ENCODE results near the gene SLC6A12. TPM values are rescaled to one million over a fixed set of nuclear protein-coding genes. Genes with fewer than 3 reads are reported as not detected.
A peak's percentile ranks its signal among the peaks of the same experiment; 100 is the strongest.

Gene SLC6A12
- total and polyA plus RNA-seq, 7 donors: 0.07 to 0.90 (median 0.30) TPM

GRCh38 chr12:225012-225411 is 11.1 kb upstream of the SLC6A12 start:
- ATAC-seq (no peak), DNase-seq (no peak)
- H3K9me3 ChIP-seq: no peaks in the 10 kb centered on the region
- H3K4me3 ChIP-seq: no peak overlapping the region
- H3K4me1 ChIP-seq: no peaks in the 10 kb centered on the region
- no peaks in the 10 kb centered on the region for H3K36me3 ChIP-seq (ENCODE audit: insufficient read depth in 1 of 2, low read depth in 1 of 2)
- WGBS, 3 donors: 87 to 93% (median 91%) methylated on average over 18 of the region's 18 CpGs
- TF ChIP-seq CTCF (IDR thresholded peaks at IDR 0.05): no peak
- intact Hi-C loops (cut with DNase I): no loop called here
- no peaks in the 10 kb centered on the region for H3K27me3 ChIP-seq (ENCODE audit: insufficient read depth in 3 of 3, low read length in 2 of 3)
- H3K27ac ChIP-seq: no peak overlapping the region

GRCh38 chr12:224330-224729 is 10.4 kb upstream of the SLC6A12 start:
- Histone ChIP-seq H3K4me3 (no peak overlapping the region), H3K27ac (no peak overlapping the region), H3K36me3 (ENCODE audit: insufficient read depth in 1 of 2, low read depth in 1 of 2) (no peaks in the 10 kb centered on the region), H3K9me3 (no peaks in the 10 kb centered on the region), H3K4me1 (no peaks in the 10 kb centered on the region), H3K27me3 (ENCODE audit: insufficient read depth in 3 of 3, low read length in 2 of 3) (no peaks in the 10 kb centered on the region)
- DNase-seq: no peak
- WGBS, 3 donors: 91 to 94% (median 92%) methylated on average over 9 of the region's 9 CpGs
- intact Hi-C loops (cut with DNase I): no loop called here
- no peak for TF ChIP-seq CTCF (IDR thresholded peaks at IDR 0.05)
- ATAC-seq: no peak

GRCh38 chr12:223841-224240 is 9.9 kb upstream of the SLC6A12 start:
- Histone ChIP-seq H3K27me3 (ENCODE audit: insufficient read depth in 3 of 3, low read length in 2 of 3) (no peaks in the 10 kb centered on the region), H3K9me3 (no peaks in the 10 kb centered on the region), H3K27ac (no peak overlapping the region), H3K4me3 (no peak overlapping the region), H3K4me1 (no peaks in the 10 kb centered on the region), H3K36me3 (ENCODE audit: insufficient read depth in 1 of 2, low read depth in 1 of 2) (no peaks in the 10 kb centered on the region)
- DNase-seq: no peak
- WGBS, 3 donors: 78 to 85% (median 83%) methylated on average over 11 of the region's 11 CpGs
- ATAC-seq: no peak
- no peak for TF ChIP-seq CTCF (IDR thresholded peaks at IDR 0.05)
- intact Hi-C loops (cut with DNase I): no loop called here

GRCh38 chr12:221736-222135 is 7.8 kb upstream of the SLC6A12 start:
- no peak for ATAC-seq
- TF ChIP-seq CTCF (IDR thresholded peaks at IDR 0.05): no peak
- intact Hi-C loops (cut with DNase I): no loop called here
- Histone ChIP-seq H3K4me1 (no peaks in the 10 kb centered on the region), H3K36me3 (ENCODE audit: insufficient read depth in 1 of 2, low read depth in 1 of 2) (no peaks in the 10 kb centered on the region), H3K27ac (no peak overlapping the region), H3K27me3 (ENCODE audit: insufficient read depth in 3 of 3, low read length in 2 of 3) (no peaks in the 10 kb centered on the region), H3K4me3 (no peak overlapping the region), H3K9me3 (no peaks in the 10 kb centered on the region)
- WGBS, 3 donors: 73 to 80% (median 79%) methylated on average over 6 of the region's 6 CpGs
- no peak for DNase-seq

GRCh38 chr12:220946-221550 is 7.1 kb upstream of the SLC6A12 start:
- no peaks in the 10 kb centered on the region for H3K9me3 ChIP-seq
- peak in 1 of 4 donors; percentile 3 for ATAC-seq

More at GRCh38 chr12:220946-221550, 7.1 kb upstream of the SLC6A12 start:
- no peaks in the 10 kb centered on the region for H3K4me1 ChIP-seq
- TF ChIP-seq CTCF (IDR thresholded peaks at IDR 0.05): no peak
- no peak for DNase-seq
- intact Hi-C loops (cut with DNase I): no loop called here
- H3K27me3 ChIP-seq (ENCODE audit: insufficient read depth in 3 of 3, low read length in 2 of 3): no peaks in the 10 kb centered on the region
- H3K4me3 ChIP-seq: no peak overlapping the region
- H3K36me3 ChIP-seq (ENCODE audit: insufficient read depth in 1 of 2, low read depth in 1 of 2): no peaks in the 10 kb centered on the region
- H3K27ac ChIP-seq: no peak overlapping the region
- WGBS, 3 donors: 83 to 89% (median 88%) methylated on average over 18 to 19 of the region's 19 CpGs
